ENCODE results near the gene DCBLD2. TPM values are rescaled to one million over a fixed set of nuclear protein-coding genes. Genes with fewer than 3 reads are reported as not detected.
"Not testable (repeated sequence)": the region's sequence is repeated elsewhere in the genome, so short reads cannot be mapped to it uniquely, and the experiment has no call there.

Gene DCBLD2
- total RNA-seq, 1 donor from 2014 or later, result 36.5 TPM

DNA sequence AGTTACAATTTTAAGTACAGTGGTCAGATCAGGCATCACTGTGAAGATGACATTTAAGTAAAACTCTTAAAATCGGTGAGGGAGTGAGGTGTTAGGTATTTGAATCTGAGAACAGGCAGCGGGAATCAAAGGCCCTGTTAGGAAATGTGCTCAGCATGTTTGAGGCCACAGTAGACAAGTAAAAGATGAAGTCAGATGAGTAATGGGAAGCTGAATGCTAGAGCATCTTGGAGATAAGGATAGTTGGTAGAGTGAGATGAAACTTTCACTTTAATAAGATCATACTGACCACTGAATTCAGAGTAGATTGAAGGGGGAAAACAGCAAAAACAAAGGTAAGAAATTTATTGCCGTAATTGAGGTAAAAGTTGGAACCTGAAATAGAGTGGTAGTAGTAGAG is 61.6 kb downstream of the DCBLD2 start:
- H3K27me3 ChIP-seq (ENCODE audit: low read depth), result no peaks in the 10 kb centered on the region
- H3K4me3 ChIP-seq, result no peak overlapping the region
- intact Hi-C loops (cut with DNase I), result no loop called here
- DNase-seq, result no peak
- no peak for ATAC-seq
- H3K27ac ChIP-seq, result no peak overlapping the region
- no peaks in the 10 kb centered on the region for H3K9me3 ChIP-seq
- H3K36me3 ChIP-seq, result no peaks in the 10 kb centered on the region
- TF ChIP-seq, protein P1, sequence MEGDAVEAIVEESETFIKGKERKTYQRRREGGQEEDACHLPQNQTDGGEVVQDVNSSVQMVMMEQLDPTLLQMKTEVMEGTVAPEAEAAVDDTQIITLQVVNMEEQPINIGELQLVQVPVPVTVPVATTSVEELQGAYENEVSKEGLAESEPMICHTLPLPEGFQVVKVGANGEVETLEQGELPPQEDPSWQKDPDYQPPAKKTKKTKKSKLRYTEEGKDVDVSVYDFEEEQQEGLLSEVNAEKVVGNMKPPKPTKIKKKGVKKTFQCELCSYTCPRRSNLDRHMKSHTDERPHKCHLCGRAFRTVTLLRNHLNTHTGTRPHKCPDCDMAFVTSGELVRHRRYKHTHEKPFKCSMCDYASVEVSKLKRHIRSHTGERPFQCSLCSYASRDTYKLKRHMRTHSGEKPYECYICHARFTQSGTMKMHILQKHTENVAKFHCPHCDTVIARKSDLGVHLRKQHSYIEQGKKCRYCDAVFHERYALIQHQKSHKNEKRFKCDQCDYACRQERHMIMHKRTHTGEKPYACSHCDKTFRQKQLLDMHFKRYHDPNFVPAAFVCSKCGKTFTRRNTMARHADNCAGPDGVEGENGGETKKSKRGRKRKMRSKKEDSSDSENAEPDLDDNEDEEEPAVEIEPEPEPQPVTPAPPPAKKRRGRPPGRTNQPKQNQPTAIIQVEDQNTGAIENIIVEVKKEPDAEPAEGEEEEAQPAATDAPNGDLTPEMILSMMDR (IDR thresholded peaks at IDR 0.05), result no peak
- H3K4me1 ChIP-seq, result no peaks in the 10 kb centered on the region

DNA sequence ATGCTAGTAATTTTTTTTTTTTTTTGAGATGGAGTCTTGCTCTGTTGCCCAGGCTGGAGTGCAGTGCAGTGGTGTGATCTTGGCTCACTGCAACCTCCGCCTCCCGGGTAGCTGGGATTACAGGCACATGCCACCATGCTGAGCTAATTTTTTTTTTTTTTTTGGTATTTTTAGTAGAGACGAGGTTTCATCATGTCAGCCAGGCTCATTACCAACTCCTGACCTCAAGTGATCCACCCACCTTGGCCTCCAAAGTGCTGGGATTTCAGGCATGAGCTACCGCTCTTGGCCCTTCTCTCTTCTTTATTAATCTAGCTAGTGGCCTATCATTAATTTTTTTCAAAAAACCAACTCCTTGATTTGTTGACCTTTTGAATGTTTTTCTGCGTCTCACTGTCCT is 70.4 kb downstream of the DCBLD2 start:
- H3K27ac ChIP-seq; DNase-seq; H3K36me3 ChIP-seq; H3K9me3 ChIP-seq; H3K4me1 ChIP-seq; intact Hi-C loops (cut with DNase I); H3K4me3 ChIP-seq; ATAC-seq; H3K27me3 ChIP-seq (ENCODE audit: low read depth): not testable (repeated sequence)

DNA sequence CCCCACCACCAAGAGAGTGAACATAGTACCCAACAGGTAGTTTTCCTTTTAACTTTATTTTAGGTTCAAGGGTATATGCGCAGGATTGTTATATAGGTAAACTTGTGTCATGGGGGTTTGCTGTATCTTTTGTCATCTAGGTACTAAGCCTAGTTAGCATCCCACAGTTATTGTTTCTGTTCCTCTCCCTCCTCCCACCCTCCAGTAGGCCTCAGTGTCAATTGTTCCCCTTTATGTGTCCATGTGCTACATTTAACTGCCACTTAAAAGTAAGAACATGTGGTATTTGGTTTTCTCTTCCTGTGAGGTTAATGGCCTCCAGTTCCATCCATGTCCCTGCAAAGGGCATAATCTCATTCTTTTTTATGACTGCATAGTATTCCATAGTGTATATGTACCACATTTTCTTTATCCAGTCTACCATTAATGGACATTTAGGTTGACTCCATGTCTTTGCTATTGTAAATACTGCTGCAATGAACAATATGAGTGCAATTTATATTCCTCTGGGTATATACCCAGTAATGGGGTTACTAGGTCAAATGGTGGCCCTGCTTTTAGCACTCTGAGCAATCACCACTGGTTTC is 72.2 kb downstream of the DCBLD2 start:
- no peak for DNase-seq
- Histone ChIP-seq H3K27ac (no peak overlapping the region), H3K9me3 (no peaks in the 10 kb centered on the region), H3K27me3 (ENCODE audit: low read depth) (no peaks in the 10 kb centered on the region), H3K4me1 (no peaks in the 10 kb centered on the region), H3K4me3 (no peak overlapping the region), H3K36me3 (no peaks in the 10 kb centered on the region)
- TF ChIP-seq, protein P1 (IDR thresholded peaks at IDR 0.05), result no peak
- intact Hi-C loops (cut with DNase I), result no loop called here
- no peak for ATAC-seq

DNA sequence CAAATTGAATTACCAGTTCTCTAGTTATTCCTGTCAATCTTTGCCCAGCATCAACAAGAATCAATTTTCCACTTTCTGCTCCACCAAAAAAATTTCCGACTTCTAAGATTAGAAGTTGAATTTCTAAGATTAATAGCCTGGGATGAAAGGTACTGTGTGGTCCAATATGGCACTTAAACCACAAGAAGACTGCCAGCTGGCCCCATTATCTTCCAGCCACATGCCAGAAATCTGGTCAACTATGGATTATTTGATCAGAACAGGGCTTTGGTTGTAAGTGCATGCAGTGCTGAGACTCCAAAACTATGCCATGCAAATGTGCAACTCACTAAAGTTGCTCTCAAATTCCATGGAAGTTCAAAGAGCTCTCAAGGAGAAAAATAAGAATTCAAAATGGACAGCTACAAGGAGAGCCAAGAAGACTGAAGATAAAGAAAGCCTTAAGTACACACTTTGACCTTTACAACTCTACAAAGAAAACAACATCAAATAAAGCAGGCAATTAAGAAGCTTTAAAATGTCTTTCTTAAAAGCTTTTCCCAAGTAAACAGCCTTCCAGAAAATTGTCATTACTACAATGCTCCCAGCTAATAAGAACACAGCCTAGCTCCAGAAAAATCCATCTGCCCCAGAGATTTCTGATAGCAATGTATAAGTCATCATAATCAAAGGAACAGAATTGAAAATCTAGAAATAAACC is 74.1 kb downstream of the DCBLD2 start:
- no peak overlapping the region for H3K4me3 ChIP-seq
- ATAC-seq, result no peak
- TF ChIP-seq, protein P1 (IDR thresholded peaks at IDR 0.05), result no peak
- H3K4me1 ChIP-seq, result no peaks in the 10 kb centered on the region
- H3K36me3 ChIP-seq, result no peaks in the 10 kb centered on the region
- DNase-seq, result no peak
- H3K27me3 ChIP-seq (ENCODE audit: low read depth), result no peaks in the 10 kb centered on the region
- H3K9me3 ChIP-seq, result no peaks in the 10 kb centered on the region
- intact Hi-C loops (cut with DNase I), result no loop called here
- no peak overlapping the region for H3K27ac ChIP-seq

DNA sequence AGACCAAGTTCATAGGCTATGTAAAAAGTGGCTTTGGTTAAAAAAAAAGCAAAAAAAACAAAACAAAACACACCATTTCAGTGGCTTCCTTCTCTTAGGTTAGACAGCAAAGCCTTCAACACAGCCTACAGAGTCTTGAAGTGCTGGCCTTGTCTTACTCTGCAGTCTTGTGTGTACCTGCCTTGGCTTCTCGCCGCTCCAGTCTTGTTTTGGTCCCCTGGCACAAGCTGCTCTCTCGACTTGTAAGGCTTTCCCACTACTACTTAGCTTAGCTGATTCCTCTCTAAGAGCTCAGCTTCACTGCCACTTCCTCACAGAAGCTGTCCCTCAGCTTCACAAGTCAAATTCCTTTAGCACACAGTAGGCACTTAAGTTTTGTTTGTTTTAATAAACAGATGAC is 75.4 kb downstream of the DCBLD2 start:
- TF ChIP-seq, protein P1 (IDR thresholded peaks at IDR 0.05), result no peak
- DNase-seq, result no peak
- ATAC-seq, result peak in 1 of 2 donors; percentile 45
- no peaks in the 10 kb centered on the region for H3K9me3 ChIP-seq
- no peak overlapping the region for H3K4me3 ChIP-seq
- intact Hi-C loops (cut with DNase I), result no loop called here
- H3K36me3 ChIP-seq, result peaks cover 2% of the 10 kb centered on the region
- no peaks in the 10 kb centered on the region for H3K27me3 ChIP-seq (ENCODE audit: low read depth)
- H3K27ac ChIP-seq, result no peak overlapping the region
- no peaks in the 10 kb centered on the region for H3K4me1 ChIP-seq

DNA sequence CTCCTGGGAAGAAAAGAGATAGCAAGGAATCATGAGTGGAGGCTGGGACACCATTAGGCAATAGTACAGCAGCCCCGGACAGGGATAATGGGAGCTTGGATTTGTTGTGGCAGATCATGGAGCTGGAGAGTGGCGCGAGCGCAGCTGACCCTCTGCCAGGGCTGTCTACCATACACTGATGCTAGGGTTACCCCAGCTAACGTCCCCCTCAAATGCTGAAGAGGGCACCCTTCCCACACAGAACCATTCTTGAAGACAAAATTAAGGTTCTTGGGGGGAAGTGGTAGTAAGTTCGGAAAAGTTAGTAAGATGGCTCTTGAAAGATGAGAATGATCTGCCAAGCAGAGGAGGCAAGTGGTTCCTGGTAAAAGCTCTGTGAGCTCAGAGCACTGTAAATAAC is 77.2 kb downstream of the DCBLD2 start:
- TF ChIP-seq, protein P1 (IDR thresholded peaks at IDR 0.05), result no peak
- no peaks in the 10 kb centered on the region for H3K4me1 ChIP-seq
- intact Hi-C loops (cut with DNase I), result no loop called here
- no peak overlapping the region for H3K4me3 ChIP-seq
- DNase-seq (no peak), ATAC-seq (no peak)
- H3K27me3 ChIP-seq (ENCODE audit: low read depth), result no peaks in the 10 kb centered on the region
- no peak overlapping the region for H3K27ac ChIP-seq
- peaks cover 5% of the 10 kb centered on the region for H3K36me3 ChIP-seq
- no peaks in the 10 kb centered on the region for H3K9me3 ChIP-seq

Measured in lower lobe of right lung (tissue), 2 donors.